Activated CD4-positive, alpha-beta memory T cell treated with anti-CD3 and anti-CD28 coated beads, Interleukin-2, amount 10 ng/mL, durations not matched to agents 7 days and 5 days (primary cell): ENCODE measurements around the gene SLC45A1. TPM values are rescaled to one million over a fixed set of nuclear protein-coding genes. Genes with fewer than 3 reads are reported as not detected.
A peak's percentile ranks its signal among the peaks of the same experiment; 100 is the strongest.

Source experiments
- CTCF ChIA-PET: fragments of 350-600 bp; sonication (Branson Sonifier 250); formaldehyde crosslinking; loops from one replicate; lab custom pipeline; 2021; ENCODE audit warnings: antibody characterized with exemption, inconsistent platforms; lab: Charles Lee
- POLR2A ChIA-PET: fragments of 350-600 bp; sonication (Branson Sonifier 250); formaldehyde crosslinking; loops from one replicate; lab custom pipeline; 2021; ENCODE audit warnings: antibody characterized with exemption; lab: Charles Lee
- DNase-seq: peaks from one replicate; pipeline ENCODE4 v3.0.0-alpha.2; 2020
- H3K27ac Mint-ChIP-seq: one replicate; pipeline ENCODE4 v1.8.0; 2021; ENCODE audit warnings: mild to moderate bottlenecking, mixed read lengths
- H3K27me3 Mint-ChIP-seq: one replicate; pipeline ENCODE4 v1.8.0; 2021; ENCODE audit warnings: mixed read lengths
- H3K36me3 Mint-ChIP-seq: one replicate; pipeline ENCODE4 v1.8.0; 2021; ENCODE audit warnings: low read depth, mixed read lengths
- H3K4me1 Mint-ChIP-seq: one replicate; pipeline ENCODE4 v1.8.0; 2021; ENCODE audit warnings: mixed read lengths
- H3K4me3 Mint-ChIP-seq: one replicate; pipeline ENCODE4 v1.8.0; 2021; ENCODE audit warnings: mild to moderate bottlenecking, mixed read lengths
- H3K9me3 Mint-ChIP-seq: one replicate; pipeline ENCODE4 v1.8.0; 2021; ENCODE audit warnings: mixed read lengths
- total RNA-seq, 2 experiments: library from RNA; stranded (reverse); gene quantifications; one replicate each; pipeline ENCODE4 v1.2.3, GENCODE V29; 2021

Gene SLC45A1
- total RNA-seq, 2 experiments from 2014 or later: 0.25 to 0.30 TPM

GRCh38 chr1:8314346-8315280 is 3.3 kb upstream of the SLC45A1 start:
- Mint-ChIP-seq H3K4me1 (peaks cover 21% of the 10 kb centered on the region), H3K4me3 (no peak overlapping the region), H3K27ac (no peak overlapping the region), H3K36me3 (no peaks in the 10 kb centered on the region), H3K9me3 (no peaks in the 10 kb centered on the region), H3K27me3 (peaks cover 33% of the 10 kb centered on the region)
- CTCF ChIA-PET: interaction anchor here (0.6 to 4.1 kb wide), 11 partner anchors 11 to 339 kb away, joined by 3 to 52 read pairs (median 4); no protein-coding TSS in a partner anchor
- DNase-seq: peak; percentile 56
- POLR2A ChIA-PET: interaction anchor here (1.2 to 2.2 kb wide), 2 partner anchors 284 to 299 kb away, joined by 3 to 6 read pairs; no protein-coding TSS in a partner anchor

DNA sequence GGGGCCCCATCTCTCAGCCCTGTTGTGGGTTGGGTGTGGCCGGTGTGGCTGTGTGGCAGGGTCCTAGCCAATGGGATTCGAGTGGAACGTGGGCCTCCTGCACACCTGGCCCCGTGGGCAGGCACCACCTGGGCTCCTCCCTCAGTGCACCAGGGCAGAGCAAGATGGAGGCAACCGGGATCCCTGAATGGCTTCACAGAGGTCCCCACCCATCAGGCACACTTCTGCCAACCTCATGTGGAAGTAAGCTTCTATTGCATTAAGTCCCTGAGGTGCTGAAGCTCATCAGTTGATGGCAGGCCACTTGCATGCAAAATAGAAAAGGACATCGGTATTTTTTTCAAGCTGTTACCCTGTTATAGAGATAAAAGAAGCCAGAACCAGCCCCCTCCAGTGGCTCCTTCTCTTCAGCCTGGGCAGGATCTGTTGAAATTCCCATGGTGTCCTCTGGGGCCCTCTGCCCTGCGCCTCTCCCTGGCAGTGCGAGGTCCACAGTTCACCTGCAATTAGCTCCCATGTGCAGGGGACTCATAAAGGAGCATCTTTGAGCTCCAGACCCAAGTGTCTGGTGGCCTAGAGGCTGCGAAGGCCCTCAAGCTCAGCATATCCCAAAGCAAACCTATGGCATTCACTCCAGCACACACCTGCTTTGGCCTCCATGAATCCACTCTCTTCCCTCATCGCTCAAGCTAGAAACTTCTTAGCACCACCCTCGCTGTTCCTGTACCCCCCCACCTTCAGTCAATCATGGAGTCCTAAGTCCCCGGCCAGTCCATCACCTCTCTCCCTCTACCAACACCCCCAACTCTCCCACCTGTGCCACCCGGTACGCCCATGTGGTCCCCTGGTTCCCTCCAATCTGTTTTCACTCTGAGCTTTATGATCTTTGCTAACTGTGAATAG is 2.1 kb upstream of the SLC45A1 start:
- no peak for DNase-seq
- H3K27me3 Mint-ChIP-seq: peaks cover 40% of the 10 kb centered on the region
- no peaks in the 10 kb centered on the region for H3K9me3 Mint-ChIP-seq
- CTCF ChIA-PET: interaction anchor here (0.5 to 4.1 kb wide), 9 partner anchors 9 to 334 kb away, joined by 3 to 52 read pairs (median 4); no protein-coding TSS in a partner anchor
- POLR2A ChIA-PET: interaction anchor here (1.2 to 2.2 kb wide), 3 partner anchors 285 to 300 kb away, joined by 3 to 6 read pairs (median 4); no protein-coding TSS in a partner anchor
- H3K4me3 Mint-ChIP-seq: no peak overlapping the region
- H3K4me1 Mint-ChIP-seq: peaks cover 21% of the 10 kb centered on the region
- no peak overlapping the region for H3K27ac Mint-ChIP-seq
- no peaks in the 10 kb centered on the region for H3K36me3 Mint-ChIP-seq

DNA sequence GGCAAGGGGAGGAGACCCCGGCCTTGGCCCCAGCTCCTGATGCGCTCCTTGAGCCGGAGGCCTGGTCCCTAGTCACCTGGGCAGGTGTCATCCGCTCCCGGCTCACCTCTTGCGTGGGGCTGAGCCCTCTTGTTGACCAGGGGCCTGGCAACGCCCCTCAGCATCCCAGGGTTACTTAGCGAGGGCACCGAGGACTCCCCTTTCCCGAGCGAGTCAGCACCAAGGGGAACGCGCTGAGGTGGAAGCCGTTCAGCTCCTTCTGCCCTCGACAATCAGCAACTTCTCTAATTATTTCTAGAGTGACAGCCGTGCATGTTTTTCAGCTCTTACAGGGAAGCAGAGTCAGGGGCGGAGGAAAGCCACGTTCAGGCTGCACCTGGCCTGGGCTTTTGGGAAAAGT is 522 bp downstream of the SLC45A1 start:
- POLR2A ChIA-PET: no interaction called here
- CTCF ChIA-PET: interaction anchor here (0.6 to 1.1 kb wide), 3 partner anchors 287 to 303 kb away, joined by 3 to 4 read pairs (median 3); no protein-coding TSS in a partner anchor
- Mint-ChIP-seq H3K9me3 (no peaks in the 10 kb centered on the region), H3K27me3 (peaks cover 35% of the 10 kb centered on the region), H3K4me3 (peak overlapping the region; percentile 44), H3K27ac (no peak overlapping the region), H3K36me3 (no peaks in the 10 kb centered on the region), H3K4me1 (peaks cover 21% of the 10 kb centered on the region)
- DNase-seq: no peak

DNA sequence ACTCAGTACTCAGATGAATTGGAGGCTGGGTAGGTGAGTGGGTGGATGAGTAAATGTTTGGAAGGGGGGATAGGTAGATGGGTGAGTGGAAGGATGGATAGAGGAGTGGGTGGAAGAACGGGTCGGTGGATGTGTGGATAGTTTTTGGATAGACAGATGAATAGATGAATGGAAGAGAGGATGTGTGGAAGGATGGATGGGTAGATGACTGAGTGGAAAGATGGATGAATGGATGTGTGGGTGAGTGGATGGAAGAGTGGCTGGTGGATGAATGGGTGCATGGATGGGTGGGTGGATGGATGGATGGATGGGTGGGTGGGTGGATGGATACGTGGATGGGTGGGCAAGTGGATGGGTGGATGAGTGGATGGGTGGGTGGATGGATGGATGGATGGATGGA is 3.7 kb downstream of the SLC45A1 start:
- ChIA-PET POLR2A (no interaction called here), CTCF (no interaction called here)

GRCh38 chr1:8323706-8324105 is 5.8 kb downstream of the SLC45A1 start:
- H3K9me3 Mint-ChIP-seq: no peaks in the 10 kb centered on the region
- H3K36me3 Mint-ChIP-seq: no peaks in the 10 kb centered on the region
- DNase-seq: no peak
- ChIA-PET POLR2A (no interaction called here), CTCF (no interaction called here)
- peaks cover under 1% of the 10 kb centered on the region for H3K4me1 Mint-ChIP-seq
- H3K27me3 Mint-ChIP-seq: peaks cover 13% of the 10 kb centered on the region
- no peak overlapping the region for H3K27ac Mint-ChIP-seq
- H3K4me3 Mint-ChIP-seq: no peak overlapping the region

More for the DNA sequence above, 3.7 kb downstream of the SLC45A1 start:
- H3K4me1 Mint-ChIP-seq: peaks cover 7% of the 10 kb centered on the region
- peaks cover 19% of the 10 kb centered on the region for H3K27me3 Mint-ChIP-seq
- no peaks in the 10 kb centered on the region for H3K36me3 Mint-ChIP-seq
- H3K9me3 Mint-ChIP-seq: no peaks in the 10 kb centered on the region
- no peak overlapping the region for H3K27ac Mint-ChIP-seq
- no peak for DNase-seq
- no peak overlapping the region for H3K4me3 Mint-ChIP-seq

- CTCF ChIA-PET: no interaction called here
- POLR2A ChIA-PET: no interaction called here
- DNase-seq: no peak
- no peak overlapping the region for H3K27ac Mint-ChIP-seq
- H3K36me3 Mint-ChIP-seq: no peaks in the 10 kb centered on the region
- no peak overlapping the region for H3K4me3 Mint-ChIP-seq
- peaks cover 11% of the 10 kb centered on the region for H3K27me3 Mint-ChIP-seq
- no peaks in the 10 kb centered on the region for H3K9me3 Mint-ChIP-seq
- H3K4me1 Mint-ChIP-seq: no peaks in the 10 kb centered on the region
These were observed 6.4 kb downstream of the SLC45A1 start for GRCh38 chr1:8324176-8324810.

- Mint-ChIP-seq H3K9me3 (no peaks in the 10 kb centered on the region), H3K27ac (no peak overlapping the region), H3K36me3 (no peaks in the 10 kb centered on the region), H3K4me3 (no peak overlapping the region), H3K27me3 (peaks cover 1% of the 10 kb centered on the region), H3K4me1 (no peaks in the 10 kb centered on the region)
- CTCF ChIA-PET: interaction anchor here (0.9 kb wide), 1 partner anchor 11 kb away, joined by 3 read pairs; no protein-coding TSS in a partner anchor
- POLR2A ChIA-PET: no interaction called here
- DNase-seq: no peak
These were observed 7.9 kb downstream of the SLC45A1 start for GRCh38 chr1:8325771-8326170.

- Mint-ChIP-seq H3K4me3 (no peak overlapping the region), H3K9me3 (no peaks in the 10 kb centered on the region), H3K27ac (no peak overlapping the region), H3K27me3 (no peaks in the 10 kb centered on the region), H3K4me1 (no peaks in the 10 kb centered on the region), H3K36me3 (no peaks in the 10 kb centered on the region)
- ChIA-PET CTCF (no interaction called here), POLR2A (no interaction called here)
- DNase-seq: no peak
These were observed 8.4 kb downstream of the SLC45A1 start for GRCh38 chr1:8326265-8326664.

GRCh38 chr1:8328271-8328670 is 10.4 kb downstream of the SLC45A1 start:
- CTCF ChIA-PET: no interaction called here
- no peak for DNase-seq
- no peaks in the 10 kb centered on the region for H3K4me1 Mint-ChIP-seq

DNA sequence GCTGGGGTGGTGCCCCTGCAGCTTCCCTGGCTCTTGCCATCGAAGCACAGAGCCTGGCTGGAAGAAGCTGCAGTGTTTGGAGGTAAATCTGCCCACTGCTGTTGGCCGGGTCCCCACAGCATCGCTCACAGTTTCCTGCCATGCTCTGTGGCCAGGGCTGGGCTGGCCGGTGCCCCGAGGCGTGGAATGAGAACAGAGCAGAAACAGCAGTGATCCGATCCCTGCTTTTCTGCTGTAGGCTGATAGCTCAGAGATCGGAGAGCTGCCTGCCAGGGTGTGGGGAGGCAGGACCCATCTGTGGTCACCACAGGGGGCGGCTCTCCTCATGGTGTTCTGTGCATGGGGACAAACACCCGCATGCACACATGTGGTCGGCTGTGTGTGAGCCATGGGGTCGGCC is 11.5 kb downstream of the SLC45A1 start:
- CTCF ChIA-PET: interaction anchor here (0.6 to 1.5 kb wide), 2 partner anchors 293 to 314 kb away, joined by 3 read pairs; no protein-coding TSS in a partner anchor
- no peak overlapping the region for H3K4me3 Mint-ChIP-seq
- no peak overlapping the region for H3K27ac Mint-ChIP-seq
- POLR2A ChIA-PET: no interaction called here
- H3K9me3 Mint-ChIP-seq: no peaks in the 10 kb centered on the region
- H3K27me3 Mint-ChIP-seq: no peaks in the 10 kb centered on the region
- H3K36me3 Mint-ChIP-seq: no peaks in the 10 kb centered on the region
- H3K4me1 Mint-ChIP-seq: no peaks in the 10 kb centered on the region
- no peak for DNase-seq

More at GRCh38 chr1:8328271-8328670, 10.4 kb downstream of the SLC45A1 start:
- POLR2A ChIA-PET: no interaction called here
- no peak overlapping the region for H3K27ac Mint-ChIP-seq
- H3K4me3 Mint-ChIP-seq: no peak overlapping the region
- no peaks in the 10 kb centered on the region for H3K27me3 Mint-ChIP-seq
- no peaks in the 10 kb centered on the region for H3K9me3 Mint-ChIP-seq
- no peaks in the 10 kb centered on the region for H3K36me3 Mint-ChIP-seq

DNA sequence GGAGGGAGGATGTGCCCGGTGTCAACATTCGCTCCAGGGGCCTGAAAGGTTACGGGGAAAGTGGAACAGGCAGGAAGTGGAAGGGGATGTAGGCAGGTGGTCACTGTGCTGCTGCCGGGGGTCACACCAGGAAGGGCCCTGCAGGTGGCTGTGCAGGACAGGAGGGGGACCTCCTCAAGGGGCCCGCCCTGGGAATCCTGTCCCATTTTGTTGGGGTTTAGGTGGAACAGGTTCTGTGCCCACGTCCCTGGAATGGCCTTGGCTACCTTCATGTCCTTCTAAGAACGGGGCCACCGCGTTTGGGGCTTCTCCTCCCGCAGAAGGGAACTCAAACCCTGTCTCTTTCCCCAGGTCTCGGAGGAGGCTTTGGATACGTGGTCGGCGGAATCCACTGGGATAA is 11.9 kb downstream of the SLC45A1 start:
- no peaks in the 10 kb centered on the region for H3K4me1 Mint-ChIP-seq
- no peak overlapping the region for H3K4me3 Mint-ChIP-seq
- no peaks in the 10 kb centered on the region for H3K36me3 Mint-ChIP-seq
- no peak overlapping the region for H3K27ac Mint-ChIP-seq
- H3K27me3 Mint-ChIP-seq: no peaks in the 10 kb centered on the region
- POLR2A ChIA-PET: no interaction called here
- no peak for DNase-seq
- CTCF ChIA-PET: interaction anchor here (0.6 to 1.5 kb wide), 2 partner anchors 294 to 315 kb away, joined by 3 read pairs; no protein-coding TSS in a partner anchor
- no peaks in the 10 kb centered on the region for H3K9me3 Mint-ChIP-seq
